H9 (cell line): ENCODE measurements around the gene SMIM1. TPM values are rescaled to one million over a fixed set of nuclear protein-coding genes. Genes with fewer than 3 reads are reported as not detected.
A peak's percentile ranks its signal among the peaks of the same experiment; 100 is the strongest.

Experiments used
- DNase-seq: peaks from one replicate; pipeline ENCODE4 v3.0.0-alpha.2; 2017
- H2AFZ ChIP-seq: one replicate; pipeline ENCODE4 v1.6.1; 2013; ENCODE audit warnings: mild to moderate bottlenecking, low read length, control low read depth, moderate library complexity
- H2AK5ac ChIP-seq: 2 replicates; pipeline ENCODE4 v1.6.1; 2013; ENCODE audit warnings: low read length, control low read depth, mixed read lengths; ENCODE audit not compliant: insufficient read length
- H2BK120ac ChIP-seq: one replicate; pipeline ENCODE4 v1.6.1; 2013; ENCODE audit warnings: low read depth, mild to moderate bottlenecking, low read length, control low read depth, inconsistent platforms; ENCODE audit not compliant: poor library complexity, severe bottlenecking
- H2BK12ac ChIP-seq: 2 replicates; pipeline ENCODE4 v1.6.1; 2013; ENCODE audit warnings: low read length, control low read depth, mixed read lengths, low read depth; ENCODE audit not compliant: insufficient read length
- H2BK15ac ChIP-seq: 2 replicates; pipeline ENCODE4 v1.6.1; 2013; ENCODE audit warnings: low read depth, low read length, control low read depth
- H2BK20ac ChIP-seq: one replicate; pipeline ENCODE4 v1.6.1; 2013; ENCODE audit warnings: low read depth, mild to moderate bottlenecking, low read length, control low read depth, inconsistent platforms; ENCODE audit not compliant: poor library complexity, severe bottlenecking
- H2BK5ac ChIP-seq: 2 replicates; pipeline ENCODE4 v1.6.1; 2013; ENCODE audit warnings: low read length, control low read depth, mixed read lengths; ENCODE audit not compliant: insufficient read length
- H3K14ac ChIP-seq: 2 replicates; pipeline ENCODE4 v1.6.1; 2013; ENCODE audit warnings: low read length, control low read depth; ENCODE audit not compliant: insufficient read depth
- H3K18ac ChIP-seq: 2 replicates; pipeline ENCODE4 v1.6.1; 2013; ENCODE audit warnings: low read depth, mild to moderate bottlenecking, mixed read lengths, low read length, control low read depth; ENCODE audit not compliant: insufficient read length
- H3K23ac ChIP-seq: 2 replicates; pipeline ENCODE4 v1.6.1; 2013; ENCODE audit warnings: low read length, control low read depth, mixed read lengths, low read depth; ENCODE audit not compliant: insufficient read length
- H3K23me2 ChIP-seq: 2 replicates; pipeline ENCODE4 v1.6.1; 2013; ENCODE audit warnings: low read depth, mild to moderate bottlenecking, mixed read lengths, low read length, control low read depth; ENCODE audit not compliant: insufficient read length, poor library complexity, severe bottlenecking
- H3K27ac ChIP-seq: 2 replicates; pipeline ENCODE4 v1.5.1; 2013; ENCODE audit warnings: low read length, control low read depth, mixed read lengths, low read depth; ENCODE audit not compliant: insufficient read length
- H3K27me3 ChIP-seq: 2 replicates; pipeline ENCODE4 v1.6.1; 2013; ENCODE audit warnings: low read length, control low read depth, inconsistent platforms; ENCODE audit not compliant: insufficient read depth
- H3K4ac ChIP-seq: 2 replicates; pipeline ENCODE4 v1.6.1; 2013; ENCODE audit warnings: low read depth, mild to moderate bottlenecking, control low read depth, inconsistent platforms, low read length, moderate library complexity
- H3K4me1 ChIP-seq: 2 replicates; pipeline ENCODE4 v1.6.1; 2013; ENCODE audit warnings: low read length, control low read depth, inconsistent platforms; ENCODE audit not compliant: insufficient read depth
- H3K4me2 ChIP-seq: 2 replicates; pipeline ENCODE4 v1.6.1; 2013; ENCODE audit warnings: low read length, control low read depth, mixed read lengths; ENCODE audit not compliant: insufficient read length, insufficient read depth
- H3K56ac ChIP-seq: 2 replicates; pipeline ENCODE4 v1.6.1; 2013; ENCODE audit warnings: low read depth, mild to moderate bottlenecking, mixed read lengths, low read length, control low read depth; ENCODE audit not compliant: insufficient read length
- H3K79me1 ChIP-seq: 2 replicates; pipeline ENCODE4 v1.6.1; 2013; ENCODE audit warnings: low read depth, mild to moderate bottlenecking, moderate library complexity, low read length, control low read depth, inconsistent platforms; ENCODE audit not compliant: insufficient read depth, poor library complexity, severe bottlenecking
- H3K79me2 ChIP-seq: 2 replicates; pipeline ENCODE4 v1.6.1; 2013; ENCODE audit warnings: low read length, control low read depth, inconsistent platforms; ENCODE audit not compliant: insufficient read depth
- H3K9ac ChIP-seq: 2 replicates; pipeline ENCODE4 v1.6.1; 2013; ENCODE audit warnings: low read length, control low read depth, mixed read lengths; ENCODE audit not compliant: insufficient read length; ENCODE audit errors: extremely low read depth
- H3K9me3 ChIP-seq: one replicate; pipeline ENCODE4 v1.6.1; 2013; ENCODE audit warnings: low read depth, low read length, inconsistent platforms; ENCODE audit not compliant: control insufficient read depth
- H3T11ph ChIP-seq: one replicate; pipeline ENCODE4 v1.6.1; 2013; ENCODE audit warnings: mild to moderate bottlenecking, low read length, control low read depth, inconsistent platforms
- H4K20me1 ChIP-seq: one replicate; pipeline ENCODE4 v1.6.1; 2013; ENCODE audit not compliant: control insufficient read depth, insufficient read length, insufficient read depth
- H4K5ac ChIP-seq: 2 replicates; pipeline ENCODE4 v1.6.1; 2013; ENCODE audit warnings: low read depth, mild to moderate bottlenecking, mixed read lengths, low read length, control low read depth; ENCODE audit not compliant: insufficient read length
- H4K8ac ChIP-seq: replicated peaks from 2 replicates; pipeline ENCODE4 v1.6.1; 2013; ENCODE audit warnings: low read length, control low read depth, mixed read lengths, low read depth; ENCODE audit not compliant: insufficient read length
- H4K91ac ChIP-seq: 2 replicates; pipeline ENCODE4 v1.6.1; 2013; ENCODE audit warnings: low read depth, mild to moderate bottlenecking, moderate library complexity, mixed read lengths, low read length, control low read depth; ENCODE audit not compliant: insufficient read length
- H3K27ac Mint-ChIP-seq, 3 experiments: 2 replicates in 2 of 3; 3 replicates in 1 of 3; pipeline ENCODE4 v1.8.0; 2020 to 2021; ENCODE audit warnings: mixed read lengths in 3 of 3, mild to moderate bottlenecking in 1 of 3, moderate library complexity in 1 of 3
- H3K27me3 Mint-ChIP-seq: 2 replicates; pipeline ENCODE4 v1.8.0; 2021; ENCODE audit warnings: low read depth, mild to moderate bottlenecking, moderate library complexity, mixed read lengths
- H3K36me3 Mint-ChIP-seq, 3 experiments: 2 replicates in 2 of 3; 3 replicates in 1 of 3; pipeline ENCODE4 v1.8.0; 2020 to 2021; ENCODE audit warnings: low read depth in 3 of 3, mixed read lengths in 3 of 3; ENCODE audit not compliant: insufficient read depth in 1 of 3
- H3K4me1 Mint-ChIP-seq, 2 experiments: 2 replicates each; pipeline ENCODE4 v1.8.0; 2020; ENCODE audit warnings: mixed read lengths in 2 of 2
- H3K4me3 Mint-ChIP-seq, 2 experiments: 2 replicates in 1 of 2; 3 replicates in 1 of 2; pipeline ENCODE4 v1.8.0; 2020 to 2021; ENCODE audit warnings: mild to moderate bottlenecking in 2 of 2, mixed read lengths in 2 of 2, moderate library complexity in 1 of 2
- H3K9me3 Mint-ChIP-seq, 2 experiments: 2 replicates in 1 of 2; 3 replicates in 1 of 2; pipeline ENCODE4 v1.8.0; 2020; ENCODE audit warnings: mild to moderate bottlenecking in 2 of 2, mixed read lengths in 2 of 2, moderate library complexity in 1 of 2
- WGBS: extraction: QIAGEN DNeasy Blood & Tissue Kit; methylation state at CpG from one replicate; pipeline ENCODE4 v1.1.7; 2013; ENCODE audit warnings: missing lambda C conversion rate, low lambda C conversion rate, mixed read lengths; ENCODE audit not compliant: insufficient read length; ENCODE audit errors: extremely low coverage; 5-methylcytosine and 5-hydroxymethylcytosine counted together
- total RNA-seq: library from RNA; stranded (reverse); gene quantifications from 2 replicates; pipeline ENCODE4 v1.2.1, GENCODE V29; 2021
- TF ChIP-seq, protein P1 (sequence below): fragments of 200-600 bp; sonication (generic); conservative IDR thresholded peaks from 3 replicates; pipeline ENCODE4 v1.8.0; 2021; ENCODE audit warnings: antibody characterized with exemption, mild to moderate bottlenecking

SMIM1 gene
- total RNA-seq, 1 experiment from 2014 or later, result 5.3 TPM

GRCh38 chr1:3814771-3815561 is 42.4 kb downstream of the SMIM1 start:
- Histone ChIP-seq H2BK12ac (no peak overlapping the region), H3K23ac (no peak overlapping the region), H3K56ac (no peak overlapping the region), H3K9ac (no peak overlapping the region), H3K79me1 (no peaks in the 10 kb centered on the region), H3T11ph (no peak overlapping the region), H2AFZ (no peak overlapping the region), H3K4ac (no peak overlapping the region), H3K9me3 (no peaks in the 10 kb centered on the region), H3K79me2 (no peaks in the 10 kb centered on the region), H3K27ac (no peak overlapping the region), H3K4me2 (no peak overlapping the region), H3K14ac (no peak overlapping the region), H4K8ac (no peak overlapping the region), H3K4me1 (no peaks in the 10 kb centered on the region), H3K23me2 (no peaks in the 10 kb centered on the region), H4K20me1 (no peaks in the 10 kb centered on the region), H2BK20ac (no peak overlapping the region), H4K5ac (no peak overlapping the region), H2BK5ac (no peak overlapping the region), H3K27me3 (no peaks in the 10 kb centered on the region), H3K18ac (no peak overlapping the region), H2BK120ac (no peak overlapping the region), H4K91ac (no peak overlapping the region), H2BK15ac (no peak overlapping the region), H2AK5ac (no peak overlapping the region)
- TF ChIP-seq, protein P1, sequence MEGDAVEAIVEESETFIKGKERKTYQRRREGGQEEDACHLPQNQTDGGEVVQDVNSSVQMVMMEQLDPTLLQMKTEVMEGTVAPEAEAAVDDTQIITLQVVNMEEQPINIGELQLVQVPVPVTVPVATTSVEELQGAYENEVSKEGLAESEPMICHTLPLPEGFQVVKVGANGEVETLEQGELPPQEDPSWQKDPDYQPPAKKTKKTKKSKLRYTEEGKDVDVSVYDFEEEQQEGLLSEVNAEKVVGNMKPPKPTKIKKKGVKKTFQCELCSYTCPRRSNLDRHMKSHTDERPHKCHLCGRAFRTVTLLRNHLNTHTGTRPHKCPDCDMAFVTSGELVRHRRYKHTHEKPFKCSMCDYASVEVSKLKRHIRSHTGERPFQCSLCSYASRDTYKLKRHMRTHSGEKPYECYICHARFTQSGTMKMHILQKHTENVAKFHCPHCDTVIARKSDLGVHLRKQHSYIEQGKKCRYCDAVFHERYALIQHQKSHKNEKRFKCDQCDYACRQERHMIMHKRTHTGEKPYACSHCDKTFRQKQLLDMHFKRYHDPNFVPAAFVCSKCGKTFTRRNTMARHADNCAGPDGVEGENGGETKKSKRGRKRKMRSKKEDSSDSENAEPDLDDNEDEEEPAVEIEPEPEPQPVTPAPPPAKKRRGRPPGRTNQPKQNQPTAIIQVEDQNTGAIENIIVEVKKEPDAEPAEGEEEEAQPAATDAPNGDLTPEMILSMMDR, result no peak
- Mint-ChIP-seq H3K4me3 (no peak overlapping the region), H3K27me3 (peaks cover 5% of the 10 kb centered on the region), H3K36me3 (peaks cover 0 to 7% (median 2%) of the 10 kb centered on the region in 3 experiments; a peak in 5 of 7 replicates), H3K27ac (peak overlapping the region in 1 of 3 experiments; percentile 75; a peak in 1 of 7 replicates), H3K4me1 (peaks cover 6 to 7% of the 10 kb centered on the region in 2 experiments), H3K9me3 (peaks cover 0 to 3% of the 10 kb centered on the region in 2 experiments; a peak in 2 of 5 replicates)
- WGBS, result no CpG with 5 or more reads among the region's 42 CpGs
- no peak for DNase-seq
